Transverse colon (tissue), 4 donors: ENCODE results near the gene GRK3. TPM values are rescaled to one million over a fixed set of nuclear protein-coding genes. Genes with fewer than 3 reads are reported as not detected.

Experiments
- DNase-seq: peaks from one replicate; pipeline ENCODE4 v3.0.0-alpha.2; 2019
- H3K27ac ChIP-seq, 4 donors: fragments of 200-600 bp; sonication (generic); 2 replicates each; pipeline ENCODE4 v1.5.1; 2016 to 2018; ENCODE audit warnings: inconsistent platforms in 4 of 4
- H3K27me3 ChIP-seq: fragments of 200-600 bp; sonication (generic); 2 replicates; pipeline ENCODE4 v1.5.1; 2017; ENCODE audit warnings: inconsistent platforms
- H3K36me3 ChIP-seq, 4 donors: fragments of 200-600 bp; sonication (generic); 2 replicates each; pipeline ENCODE4 v1.5.1; 2017 to 2019; ENCODE audit warnings: inconsistent platforms in 4 of 4
- H3K4me1 ChIP-seq, 4 donors: fragments of 200-600 bp; sonication (generic); 2 replicates each; pipeline ENCODE4 v1.5.1; 2017 to 2020; ENCODE audit warnings: inconsistent platforms in 4 of 4
- H3K4me3 ChIP-seq, 4 donors: fragments of 200-600 bp; sonication (generic); 1 replicate in 1 of 4; 2 replicates in 3 of 4; pipeline versions ENCODE4 v1.5.1 to v1.6.1; 2017 to 2019; ENCODE audit warnings: inconsistent platforms in 4 of 4
- H3K9me3 ChIP-seq, 2 donors: fragments of 200-600 bp; sonication (generic); 2 replicates each; pipeline ENCODE4 v1.5.1; 2017 to 2019; ENCODE audit warnings: inconsistent platforms in 2 of 2
- CTCF ChIP-seq, 5 experiments: fragments of 200-600 bp in 3 of 5; fragments of 450-650 bp in 2 of 5; sonication (generic) in 3 of 5; IDR thresholded peaks; 1 replicate in 2 of 5; 2 replicates in 3 of 5; pipeline ENCODE4 v1.5.1; 2016 to 2017; ENCODE audit warnings: antibody characterized with exemption in 5 of 5, inconsistent platforms in 3 of 5, mild to moderate bottlenecking in 2 of 5, moderate library complexity in 1 of 5
- EP300 ChIP-seq: sonication (generic); formaldehyde crosslinking; IDR thresholded peaks from one replicate; pipeline ENCODE4 v1.6.1; 2017; ENCODE audit warnings: antibody characterized with exemption, low read depth
- POLR2A ChIP-seq: fragments of 450-650 bp; IDR thresholded peaks from one replicate; pipeline ENCODE4 v1.6.1; 2016; ENCODE audit warnings: antibody characterized with exemption, mild to moderate bottlenecking, moderate library complexity
- POLR2AphosphoS5 ChIP-seq, 3 donors: sonication (generic); formaldehyde crosslinking; IDR thresholded peaks; one replicate each; pipeline ENCODE4 v1.6.1; 2016; ENCODE audit warnings: antibody characterized with exemption in 3 of 3
- WGBS, 2 donors: methylation state at CpG; one replicate each; pipeline ENCODE4 v1.1.5; 2018; ENCODE audit warnings: low coverage in 1 of 2; 5-methylcytosine and 5-hydroxymethylcytosine counted together
- in situ Hi-C, 4 donors: fragments of 200-750 bp; cut with MboI; loops; one replicate each; pipeline versions ENCODE4 v1.15.0 to v1.15.1; 2017; ENCODE audit warnings: low sequenced_read_pairs in 3 of 4, low pct_ligation_motif_present in 1 of 4, low pct_unique_long_range_greater_than_20kb in 1 of 4
- intact Hi-C: fragments of 100-400 bp; cut with DNase I; formaldehyde crosslinking; loops from one replicate; pipeline ENCODE4 v1.15.1; 2023; ENCODE audit warnings: low total_unique reads
- total RNA-seq, 4 donors: library from RNA; depleted of rRNA; stranded (reverse); fragments of >200 nt; gene quantifications; one replicate each; pipeline ENCODE4 v1.1.0, GENCODE V29; 2016

Gene GRK3
- total RNA-seq, 4 donors from 2014 or later = 1.6 to 7.9 (median 4.2) TPM

GRCh38 chr22:25722626-25723025 is 158.2 kb downstream of the GRK3 start:
- Histone ChIP-seq H3K9me3 (no peaks in the 10 kb centered on the region), H3K27me3 (no peaks in the 10 kb centered on the region), H3K4me3 (no peak overlapping the region), H3K27ac (no peak overlapping the region), H3K36me3 (no peaks in the 10 kb centered on the region), H3K4me1 (no peaks in the 10 kb centered on the region)
- WGBS, 2 donors = 98 to 100% methylated on average over 2 to 3 of the region's 3 CpGs
- in situ Hi-C loops = no loop called here
- intact Hi-C loops = no loop called here
- no peak for DNase-seq
- TF ChIP-seq POLR2A (no peak), CTCF (IDR thresholded peaks at IDR 0.05) (no peak), EP300 (no peak), POLR2AphosphoS5 (IDR thresholded peaks at IDR 0.05) (no peak)

- in situ Hi-C loops = no loop called here
- no peak overlapping the region for H3K4me3 ChIP-seq
- H3K9me3 ChIP-seq = no peaks in the 10 kb centered on the region
- intact Hi-C loops = no loop called here
- TF ChIP-seq CTCF (IDR thresholded peaks at IDR 0.05) (no peak), POLR2A (no peak), POLR2AphosphoS5 (IDR thresholded peaks at IDR 0.05) (no peak), EP300 (no peak)
- no peaks in the 10 kb centered on the region for H3K4me1 ChIP-seq
- no peak overlapping the region for H3K27ac ChIP-seq
- WGBS, 2 donors = 54 to 69% methylated on average over 4 of the region's 4 CpGs
- no peaks in the 10 kb centered on the region for H3K36me3 ChIP-seq
- no peaks in the 10 kb centered on the region for H3K27me3 ChIP-seq
- DNase-seq = no peak
Measured at GRCh38 chr22:25726241-25726640, 161.8 kb downstream of the GRK3 start.

- Histone ChIP-seq H3K4me3 (no peak overlapping the region), H3K4me1 (no peaks in the 10 kb centered on the region), H3K27me3 (no peaks in the 10 kb centered on the region), H3K9me3 (no peaks in the 10 kb centered on the region), H3K36me3 (no peaks in the 10 kb centered on the region), H3K27ac (no peak overlapping the region)
- intact Hi-C loops = no loop called here
- in situ Hi-C loops = no loop called here
- TF ChIP-seq EP300 = no peak
- no peak for TF ChIP-seq POLR2A
- no peak for TF ChIP-seq CTCF (IDR thresholded peaks at IDR 0.05)
- no peak for TF ChIP-seq POLR2AphosphoS5 (IDR thresholded peaks at IDR 0.05)
- WGBS, 2 donors = 81 to 91% methylated on average over 6 to 7 of the region's 7 CpGs
- DNase-seq = no peak
Measured at GRCh38 chr22:25728071-25728470, 163.6 kb downstream of the GRK3 start.

GRCh38 chr22:25729016-25729995 is 164.8 kb downstream of the GRK3 start:
- 55 to 58% methylated on average over 9 to 19 of the region's 19 CpGs for WGBS, 2 donors
- in situ Hi-C loops = no loop called here
- intact Hi-C loops = no loop called here

More at GRCh38 chr22:25729016-25729995, 164.8 kb downstream of the GRK3 start:
- Histone ChIP-seq H3K27ac (no peak overlapping the region), H3K27me3 (no peaks in the 10 kb centered on the region), H3K36me3 (no peaks in the 10 kb centered on the region), H3K4me3 (no peak overlapping the region), H3K9me3 (no peaks in the 10 kb centered on the region), H3K4me1 (no peaks in the 10 kb centered on the region)
- DNase-seq = no peak
- TF ChIP-seq EP300 (no peak), POLR2A (no peak), CTCF (IDR thresholded peaks at IDR 0.05) (no peak), POLR2AphosphoS5 (IDR thresholded peaks at IDR 0.05) (no peak)
